H1 (cell line): ENCODE measurements around the gene HDLBP. TPM values are rescaled to one million over a fixed set of nuclear protein-coding genes. Genes with fewer than 3 reads are reported as not detected.

Experiments
- CTCF ChIA-PET: fragments of 300-600 bp; sonication (Branson Sonifier 250); formaldehyde crosslinking; loops from one replicate; lab custom pipeline; 2021; ENCODE audit not compliant: partially characterized antibody; lab: Charles Lee
- POLR2A ChIA-PET: fragments of 300-600 bp; sonication (Branson Sonifier 250); formaldehyde crosslinking; loops from one replicate; lab custom pipeline; 2021; ENCODE audit warnings: inconsistent platforms; ENCODE audit not compliant: partially characterized antibody; lab: Charles Lee
- DNase-seq, 2 experiments: peaks; one replicate each; pipeline versions ENCODE4 v3.0.0 to v3.0.0-alpha.2; 2010 to 2022; ENCODE audit warnings: low spot score in 2 of 2, low read depth in 1 of 2, mixed read lengths in 1 of 2
- FAIRE-seq: peaks from 2 replicates; lab custom pipeline; 2011; peaks lifted over from hg19 to GRCh38; lab: Jason Lieb, UNC
- H2AFZ ChIP-seq: 2 replicates; pipeline ENCODE4 v1.8.1; 2012; ENCODE audit warnings: low read length, inconsistent platforms
- H2AK5ac ChIP-seq: 2 replicates; pipeline ENCODE4 v1.6.1; 2013; ENCODE audit warnings: low read depth, low read length
- H2BK120ac ChIP-seq: replicated peaks from 2 replicates; pipeline ENCODE3; 2013; ENCODE audit warnings: low read depth, low read length, inconsistent platforms
- H2BK12ac ChIP-seq: 2 replicates; pipeline ENCODE4 v1.6.1; 2013; ENCODE audit warnings: low read depth, low read length
- H2BK15ac ChIP-seq: 2 replicates; pipeline ENCODE4 v1.6.1; 2013; ENCODE audit warnings: low read length
- H2BK20ac ChIP-seq: 2 replicates; pipeline ENCODE4 v1.6.1; 2013; ENCODE audit warnings: low read length
- H2BK5ac ChIP-seq: 2 replicates; pipeline ENCODE4 v1.6.1; 2013; ENCODE audit warnings: low read depth, low read length
- H3K14ac ChIP-seq: 2 replicates; pipeline ENCODE4 v1.6.1; 2013; ENCODE audit warnings: inconsistent platforms; ENCODE audit not compliant: insufficient read length
- H3K18ac ChIP-seq: 2 replicates; pipeline ENCODE4 v1.6.1; 2013; ENCODE audit warnings: low read length; ENCODE audit errors: extremely low read depth
- H3K23ac ChIP-seq: 2 replicates; pipeline ENCODE4 v1.6.1; 2013; ENCODE audit warnings: inconsistent platforms; ENCODE audit not compliant: insufficient read length
- H3K23me2 ChIP-seq: 2 replicates; pipeline ENCODE4 v1.6.1; 2013; ENCODE audit warnings: low read depth, low read length
- H3K27ac ChIP-seq: 2 replicates; pipeline ENCODE4 v1.6.1; 2011; ENCODE audit warnings: low read depth, low read length, inconsistent platforms
- H3K27me3 ChIP-seq, 4 experiments: replicated peaks in 1 of 4; 1 replicate in 1 of 4; 2 replicates in 3 of 4; pipeline versions ENCODE4 v1.6.1 to v1.8.1; 2011 to 2013; ENCODE audit warnings: low read length in 3 of 4, mild to moderate bottlenecking in 3 of 4, inconsistent platforms in 2 of 4, mixed read lengths in 2 of 4, moderate library complexity in 1 of 4; ENCODE audit not compliant: control insufficient read depth in 3 of 4, insufficient read depth in 3 of 4; ENCODE audit errors: extremely low read depth in 1 of 4
- H3K36me3 ChIP-seq, 4 experiments: 2 replicates each; pipeline versions ENCODE4 v1.6.1 to v1.8.1; 2011 to 2013; ENCODE audit warnings: mild to moderate bottlenecking in 4 of 4, low read length in 3 of 4, moderate library complexity in 2 of 4, control low read depth in 1 of 4, inconsistent platforms in 1 of 4; ENCODE audit not compliant: insufficient read depth in 4 of 4, control insufficient read depth in 2 of 4
- H3K4ac ChIP-seq: replicated peaks from 2 replicates; pipeline ENCODE3; 2013; ENCODE audit warnings: low read length, low read depth, mixed read lengths, inconsistent platforms; ENCODE audit not compliant: insufficient read length
- H3K4me1 ChIP-seq, 4 experiments: replicated peaks in 1 of 4; 1 replicate in 1 of 4; 2 replicates in 3 of 4; pipeline versions ENCODE4 v1.6.1 to v1.8.1; 2011 to 2013; ENCODE audit warnings: low read length in 3 of 4, inconsistent platforms in 2 of 4, mixed read lengths in 1 of 4; ENCODE audit not compliant: insufficient read depth in 4 of 4, control insufficient read depth in 3 of 4
- H3K4me2 ChIP-seq, 2 experiments: 2 replicates each; pipeline versions ENCODE4 v1.6.1 to v1.8.1; 2011 to 2013; ENCODE audit warnings: low read depth in 2 of 2, low read length in 2 of 2, control low read depth in 1 of 2, inconsistent platforms in 1 of 2, mild to moderate bottlenecking in 1 of 2; ENCODE audit not compliant: insufficient read depth in 1 of 2
- H3K4me3 ChIP-seq, 4 experiments: fragments of 200-600, 300-600 bp in 1 of 4; sonication (generic), shearing (Covaris generic), sonication (Bioruptor Twin) in 1 of 4; 2 replicates each; pipeline versions ENCODE4 v1.5.1 to v1.8.1; 2011 to 2016; ENCODE audit warnings: low read length in 4 of 4, low read depth in 3 of 4, control low read depth in 2 of 4, inconsistent platforms in 2 of 4, mild to moderate bottlenecking in 2 of 4, mixed read lengths in 1 of 4, moderate library complexity in 1 of 4; ENCODE audit not compliant: insufficient read depth in 2 of 4; ENCODE audit errors: extremely low read depth in 1 of 4
- H3K56ac ChIP-seq: replicated peaks from 2 replicates; pipeline ENCODE3; 2013; ENCODE audit warnings: low read depth, mild to moderate bottlenecking, mixed read lengths, low read length, inconsistent platforms; ENCODE audit not compliant: insufficient read length
- H3K79me1 ChIP-seq: 2 replicates; pipeline ENCODE4 v1.6.1; 2013; ENCODE audit warnings: low read depth, low read length, control low read depth
- H3K79me2 ChIP-seq, 2 experiments: 2 replicates each; pipeline versions ENCODE4 v1.6.1 to v1.8.1; 2012 to 2013; ENCODE audit warnings: low read length in 2 of 2, mild to moderate bottlenecking in 2 of 2, inconsistent platforms in 1 of 2; ENCODE audit not compliant: insufficient read depth in 2 of 2, control insufficient read depth in 1 of 2
- H3K9ac ChIP-seq, 4 experiments: replicated peaks in 1 of 4; 1 replicate in 1 of 4; 2 replicates in 3 of 4; pipeline versions ENCODE4 v1.6.1 to v1.8.1; 2011 to 2013; ENCODE audit warnings: low read depth in 3 of 4, low read length in 3 of 4, control low read depth in 2 of 4, mild to moderate bottlenecking in 2 of 4, moderate library complexity in 2 of 4, inconsistent platforms in 1 of 4; ENCODE audit errors: extremely low read depth in 1 of 4
- H3K9me3 ChIP-seq, 2 experiments: 2 replicates each; pipeline versions ENCODE4 v1.6.1 to v1.8.1; 2012 to 2013; ENCODE audit warnings: mild to moderate bottlenecking in 2 of 2, moderate library complexity in 2 of 2, control low read depth in 1 of 2, inconsistent platforms in 1 of 2, low read depth in 1 of 2, low read length in 1 of 2, mixed read lengths in 1 of 2; ENCODE audit not compliant: insufficient read depth in 2 of 2
- H4K20me1 ChIP-seq, 2 experiments: replicated peaks in 1 of 2; 2 replicates each; pipeline versions ENCODE3 to v1.8.1; 2011 to 2013; ENCODE audit warnings: inconsistent platforms in 2 of 2, low read length in 2 of 2, mild to moderate bottlenecking in 1 of 2; ENCODE audit not compliant: insufficient read depth in 2 of 2, control insufficient read depth in 1 of 2
- H4K5ac ChIP-seq: 2 replicates; pipeline ENCODE4 v1.6.1; 2013; ENCODE audit warnings: low read length, low read depth, mixed read lengths, inconsistent platforms; ENCODE audit not compliant: insufficient read length
- H4K8ac ChIP-seq: 2 replicates; pipeline ENCODE4 v1.8.0; 2013; ENCODE audit warnings: mild to moderate bottlenecking, moderate library complexity, low read length, inconsistent platforms; ENCODE audit not compliant: insufficient read depth; ENCODE audit errors: extremely low read depth
- H4K91ac ChIP-seq: replicated peaks from 2 replicates; pipeline ENCODE3; 2013; ENCODE audit warnings: low read length, mixed read lengths, inconsistent platforms; ENCODE audit not compliant: insufficient read length
- CEBPB ChIP-seq: IDR thresholded peaks from 2 replicates; pipeline ENCODE4 v1.6.1; 2012; ENCODE audit warnings: low read depth, low read length
- JUND ChIP-seq: IDR thresholded peaks from 2 replicates; pipeline ENCODE4 v1.6.1; 2011; ENCODE audit warnings: mild to moderate bottlenecking, improper control_type of control experiment, low read length
- WGBS, 2 experiments: shearing (Covaris generic) in 1 of 2; methylation state at CpG; one replicate each; pipeline versions ENCODE4 v1.1.6 to v1.1.7; 2013 to 2015; ENCODE audit warnings: low lambda C conversion rate in 2 of 2, mixed read lengths in 2 of 2, inconsistent platforms in 1 of 2, low coverage in 1 of 2, missing lambda C conversion rate in 1 of 2; ENCODE audit not compliant: insufficient replicate concordance in 2 of 2, insufficient coverage in 1 of 2, insufficient read length in 1 of 2; ENCODE audit errors: extremely low coverage in 1 of 2, missing lambda C conversion rate in 1 of 2; 5-methylcytosine and 5-hydroxymethylcytosine counted together
- polyA plus RNA-seq, 7 experiments: library from polyadenylated mRNA; depleted of rRNA in 3 of 7; stranded (reverse) in 5 of 7; unstranded in 2 of 7; fragments of >200 nt in 5 of 7; fragments of 200-250 nt in 2 of 7; gene quantifications; 1 replicate in 5 of 7; 2 replicates in 1 of 7; 4 replicates in 1 of 7; pipeline versions ENCODE4 v1.2.1 to v1.2.3, GENCODE V29; 2011 to 2013; ENCODE audit warnings: missing spikeins in 2 of 7, mixed read lengths in 2 of 7
- total RNA-seq: library from RNA; stranded (reverse); fragmentation: NEBNext Ultra II Directional; extraction: Animal tissue kit (Norgen Biotek cat#: 25700); gene quantifications from 2 replicates; pipeline ENCODE4 v1.2.1, GENCODE V29; 2021

Gene HDLBP
- total and polyA plus RNA-seq, 2 of the 8 experiments (the other 6 are each of a cell fraction or from before 2014, with no cell fraction given), result 185 to 360 TPM

DNA sequence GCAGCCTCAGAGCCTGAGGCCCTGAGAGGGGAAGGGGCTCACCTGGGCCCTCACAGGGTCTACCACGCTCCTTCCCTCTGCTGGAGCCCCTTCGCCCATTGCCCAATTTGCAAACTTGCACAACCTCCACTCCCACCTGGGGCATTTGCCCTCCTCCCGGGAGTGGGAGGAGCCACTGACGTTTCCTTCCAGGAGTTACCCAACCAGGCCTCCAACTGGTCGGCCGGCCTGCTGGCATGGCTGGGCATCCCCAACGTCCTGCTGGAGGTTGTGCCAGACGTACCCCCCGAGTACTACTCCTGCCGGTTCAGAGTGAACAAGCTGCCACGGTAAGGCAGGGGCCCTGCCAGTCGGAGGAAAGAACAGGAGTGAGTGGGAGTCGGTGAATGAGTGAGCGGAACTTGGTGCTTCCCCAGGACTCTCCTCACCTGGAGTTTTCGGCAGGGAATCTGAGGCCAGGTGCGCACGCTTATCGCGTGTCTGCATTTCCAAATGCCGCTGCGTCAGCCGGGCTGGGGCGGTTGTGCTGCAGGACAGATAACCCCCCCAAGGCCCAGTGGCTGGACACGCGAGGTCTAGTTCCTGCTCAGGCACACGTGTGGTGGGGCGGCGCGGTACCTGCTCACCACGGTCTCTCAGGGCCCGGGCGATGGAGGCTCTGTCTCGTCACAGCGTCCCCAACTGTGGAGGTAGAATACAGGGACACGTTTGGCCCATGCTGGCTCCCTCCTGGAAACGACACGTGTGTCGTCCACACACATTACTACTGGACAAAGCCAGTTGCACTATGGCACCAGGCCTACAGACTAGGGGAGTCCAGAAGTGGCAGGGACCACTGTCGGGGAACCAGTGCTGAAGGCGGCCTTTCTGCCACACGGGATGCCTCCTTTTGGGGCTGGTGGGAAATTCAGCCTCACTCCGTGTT is 115.3 kb downstream of the HDLBP start:
- DNase-seq (no peak), FAIRE-seq (no peak)
- Histone ChIP-seq H2BK120ac (no peak overlapping the region), H3K9ac (no peak overlapping the region; a peak in 1 of 7 replicates), H3K36me3 (no peaks in the 10 kb centered on the region), H3K4me1 (no peaks in the 10 kb centered on the region; a peak in 1 of 7 replicates), H2AFZ (no peak overlapping the region), H2BK15ac (no peak overlapping the region), H3K79me1 (no peaks in the 10 kb centered on the region), H4K5ac (no peak overlapping the region), H2AK5ac (no peak overlapping the region), H3K27me3 (no peaks in the 10 kb centered on the region; a peak in 1 of 7 replicates), H3K4ac (no peak overlapping the region), H4K20me1 (peaks cover 0 to 3% of the 10 kb centered on the region in 2 experiments), H3K23ac (no peak overlapping the region), H2BK12ac (peak overlapping the region; percentile 60; the same call in 1 of the 2 replicates), H3K23me2 (no peaks in the 10 kb centered on the region), H4K8ac (peak overlapping the region; percentile 79; the same call in 1 of the 2 replicates), H2BK5ac (peak overlapping the region; percentile 52; the same call in 1 of the 2 replicates), H3K9me3 (no peaks in the 10 kb centered on the region), H4K91ac (no peak overlapping the region), H3K56ac (no peak overlapping the region), H2BK20ac (no peak overlapping the region), H3K18ac (no peak overlapping the region), H3K4me2 (no peak overlapping the region), H3K14ac (no peak overlapping the region), H3K79me2 (no peaks in the 10 kb centered on the region), H3K27ac (no peak overlapping the region), H3K4me3 (no peak overlapping the region)
- WGBS, 2 experiments, result 91% methylated on average over 37 of the region's 42 CpGs; no CpG with 5 or more reads in 1 of the 2 experiments
- ChIA-PET CTCF (no interaction called here), POLR2A (no interaction called here)
- no peak for TF ChIP-seq JUND
- TF ChIP-seq CEBPB, result peak; percentile 34; the same call in 1 of the 2 replicates
